Panc1 (cell line): ENCODE data around the gene IGDCC3.

Experiments used
- CTCF ChIP-seq: fragments of 450-650 bp; IDR thresholded peaks from 2 replicates; pipeline ENCODE4 v1.5.1; 2017; ENCODE audit warnings: mild to moderate bottlenecking
- POLR2AphosphoS5 ChIP-seq: IDR thresholded peaks from 2 replicates; pipeline ENCODE4 v1.6.1; 2012; ENCODE audit warnings: mild to moderate bottlenecking, low read depth, low read length, moderate library complexity
- REST ChIP-seq, 2 experiments: IDR thresholded peaks; 2 replicates each; pipeline ENCODE4 v1.6.1; 2011 to 2012; ENCODE audit warnings: low read depth in 2 of 2, control low read depth in 1 of 2, low read length in 1 of 2, mild to moderate bottlenecking in 1 of 2, moderate library complexity in 1 of 2; ENCODE audit not compliant: insufficient read depth in 1 of 2
- SIN3A ChIP-seq: IDR thresholded peaks from 2 replicates; pipeline ENCODE4 v1.6.1; 2012; ENCODE audit warnings: low read depth, mild to moderate bottlenecking, low read length, moderate library complexity, borderline replicate concordance; ENCODE audit not compliant: insufficient read depth
- TCF7L2 ChIP-seq: IDR thresholded peaks from 2 replicates; pipeline ENCODE4 v1.6.1; 2011; ENCODE audit warnings: mild to moderate bottlenecking, low read depth, low read length, inconsistent platforms

- no peak for TF ChIP-seq CTCF
- TF ChIP-seq POLR2AphosphoS5 = no peak
- TF ChIP-seq TCF7L2 = no peak
- TF ChIP-seq REST (IDR thresholded peaks at IDR 0.05; ENCODE audit: insufficient read depth in 1 of 2, low read depth in 2 of 2, low read length in 1 of 2) = no peak
- no peak for TF ChIP-seq SIN3A
Measured at GRCh38 chr15:65426216-65426853, 48.5 kb upstream of the IGDCC3 start.
